H1 (cell line): ENCODE measurements around the gene RGS11.

Source experiments
- CTCF ChIP-seq, 3 experiments: IDR thresholded peaks; 1 replicate in 2 of 3; 2 replicates in 1 of 3; pipeline versions ENCODE4 v1.5.1 to v1.6.1; 2011; ENCODE audit warnings: low read length in 3 of 3, mild to moderate bottlenecking in 3 of 3, inconsistent platforms in 2 of 3, low read depth in 1 of 3, moderate library complexity in 1 of 3; ENCODE audit not compliant: insufficient read depth in 1 of 3; ENCODE audit errors: control extremely low read depth in 1 of 3
- RAD21 ChIP-seq, 2 experiments: IDR thresholded peaks in 1 of 2; conservative IDR thresholded peaks in 1 of 2; 2 replicates each; pipeline ENCODE4 v1.6.1; 2011; ENCODE audit warnings: low read depth in 2 of 2, low read length in 2 of 2, improper control_type of control experiment in 1 of 2, inconsistent platforms in 1 of 2, mild to moderate bottlenecking in 1 of 2, moderate library complexity in 1 of 2
- TCF12 ChIP-seq: IDR thresholded peaks from 2 replicates; pipeline ENCODE4 v1.6.1; 2011; ENCODE audit warnings: low read depth, mild to moderate bottlenecking, low read length

DNA sequence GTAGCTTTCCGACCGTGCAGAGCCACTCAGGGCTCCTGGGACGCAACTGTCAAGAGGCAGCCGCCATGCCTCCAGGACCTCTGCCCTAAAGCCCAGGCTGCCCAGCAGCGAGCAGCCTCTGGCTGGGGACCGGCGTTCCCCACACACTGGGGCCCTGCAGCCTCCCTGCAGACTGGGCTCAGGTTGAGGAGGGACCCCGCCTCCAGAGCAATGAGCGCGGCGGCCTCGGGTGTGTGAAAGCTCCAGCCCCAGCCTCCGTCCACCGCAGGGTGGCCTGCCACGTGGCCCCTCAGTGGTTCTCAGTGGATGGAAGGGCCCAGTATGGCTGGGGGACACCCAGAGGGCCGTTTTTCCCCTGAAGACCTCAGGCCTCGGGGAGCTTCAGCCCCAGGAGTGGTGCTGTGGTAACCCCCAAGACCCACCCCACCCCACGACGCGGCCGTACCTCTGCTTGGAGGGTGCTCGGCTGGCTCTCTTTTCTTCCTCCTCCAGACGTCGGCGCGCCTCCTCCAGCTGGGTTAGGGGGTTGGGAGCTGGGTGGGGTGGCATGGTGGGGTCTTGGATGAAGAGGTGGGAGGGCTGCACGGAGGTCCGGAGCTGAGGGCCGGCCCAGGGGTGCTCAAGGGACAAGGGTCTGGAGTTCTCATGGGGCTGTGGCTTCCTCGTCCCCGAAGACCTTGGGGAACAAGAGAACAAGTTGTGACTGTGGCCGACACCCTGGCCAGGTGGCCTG is 17.5 kb upstream of the RGS11 start:
- TF ChIP-seq RAD21 (IDR thresholded peaks at IDR 0.05 in 1 of 2, conservative IDR thresholded peaks at IDR 0.05 in 1 of 2; ENCODE audit: low read depth in 2 of 2, low read length in 2 of 2): no peak
- no peak for TF ChIP-seq TCF12
- no peak for TF ChIP-seq CTCF (IDR thresholded peaks at IDR 0.05; ENCODE audit: control extremely low read depth in 1 of 3, insufficient read depth in 1 of 3, low read depth in 1 of 3, low read length in 3 of 3)
